ENCODE data around the gene AHDC1. TPM values are rescaled to one million over a fixed set of nuclear protein-coding genes. Genes with fewer than 3 reads are reported as not detected.

AHDC1 gene
- total and polyA plus RNA-seq, 9 of the 15 experiments (the other 6 are each of a cell fraction or from before 2014, with no cell fraction given), result 0.21 to 36.4 (median 4.7) TPM

DNA sequence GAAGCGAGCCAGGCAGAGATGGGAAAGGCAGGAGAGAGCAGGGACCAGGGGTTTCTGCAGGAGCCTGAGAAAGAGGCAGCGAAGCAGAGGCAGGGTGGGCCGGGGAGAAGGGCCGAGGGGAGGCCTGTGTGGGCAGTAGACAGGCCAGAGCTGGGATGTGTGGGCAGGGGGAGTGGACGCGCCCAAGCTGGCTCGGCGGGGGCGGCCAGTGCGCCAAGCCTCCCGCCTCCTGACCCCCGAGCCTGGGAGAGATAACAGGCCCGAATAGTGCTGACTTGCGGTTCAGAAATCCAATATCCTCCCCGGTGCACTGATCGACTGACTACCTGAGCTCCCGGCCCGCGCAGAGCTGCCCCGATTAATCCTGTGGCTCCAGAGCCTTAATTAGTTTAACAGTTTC lies 41.9 kb downstream of the AHDC1 start (continued):
- no peak for TF ChIP-seq ZNF512 (tag; IDR thresholded peaks at IDR 0.05)
- TF ChIP-seq MAFK (IDR thresholded peaks at IDR 0.05; ENCODE audit: low read length), result peak; percentile 64
- no peak for TF ChIP-seq NCOA1 (IDR thresholded peaks at IDR 0.05; ENCODE audit: low read depth)
- TF ChIP-seq GABPA (tag; conservative IDR thresholded peaks at IDR 0.05; ENCODE audit: low read depth), result no peak
- peak; percentile 97 for TF ChIP-seq ZNF316 (IDR thresholded peaks at IDR 0.05)
- peak; percentile 70 for TF ChIP-seq ATF7 (IDR thresholded peaks at IDR 0.05)
- no peak for TF ChIP-seq NFXL1 (CRISPR knock-in tag; IDR thresholded peaks at IDR 0.05)
- TF ChIP-seq, protein P1, sequence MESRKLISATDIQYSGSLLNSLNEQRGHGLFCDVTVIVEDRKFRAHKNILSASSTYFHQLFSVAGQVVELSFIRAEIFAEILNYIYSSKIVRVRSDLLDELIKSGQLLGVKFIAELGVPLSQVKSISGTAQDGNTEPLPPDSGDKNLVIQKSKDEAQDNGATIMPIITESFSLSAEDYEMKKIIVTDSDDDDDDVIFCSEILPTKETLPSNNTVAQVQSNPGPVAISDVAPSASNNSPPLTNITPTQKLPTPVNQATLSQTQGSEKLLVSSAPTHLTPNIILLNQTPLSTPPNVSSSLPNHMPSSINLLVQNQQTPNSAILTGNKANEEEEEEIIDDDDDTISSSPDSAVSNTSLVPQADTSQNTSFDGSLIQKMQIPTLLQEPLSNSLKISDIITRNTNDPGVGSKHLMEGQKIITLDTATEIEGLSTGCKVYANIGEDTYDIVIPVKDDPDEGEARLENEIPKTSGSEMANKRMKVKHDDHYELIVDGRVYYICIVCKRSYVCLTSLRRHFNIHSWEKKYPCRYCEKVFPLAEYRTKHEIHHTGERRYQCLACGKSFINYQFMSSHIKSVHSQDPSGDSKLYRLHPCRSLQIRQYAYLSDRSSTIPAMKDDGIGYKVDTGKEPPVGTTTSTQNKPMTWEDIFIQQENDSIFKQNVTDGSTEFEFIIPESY (CRISPR knock-in tag; IDR thresholded peaks at IDR 0.05), result no peak
- no peak for TF ChIP-seq XRCC5 (IDR thresholded peaks at IDR 0.05; ENCODE audit: low read depth, low read length)
- no peak for TF ChIP-seq ZKSCAN8 (CRISPR knock-in tag; IDR thresholded peaks at IDR 0.05)
- peak; percentile 50 to 64 for TF ChIP-seq NRF1 (conservative IDR thresholded peaks at IDR 0.05 in 1 of 2, IDR thresholded peaks at IDR 0.05 in 1 of 2)
- no peak for TF ChIP-seq BRD9 (IDR thresholded peaks at IDR 0.05; ENCODE audit: low read depth, partially characterized antibody)
- TF ChIP-seq HNRNPK (IDR thresholded peaks at IDR 0.05; ENCODE audit: low read depth, low read length, poor library complexity, severe bottlenecking), result no peak
- TF ChIP-seq ZNF778 (CRISPR knock-in tag; IDR thresholded peaks at IDR 0.05), result no peak
- TF ChIP-seq ZBTB7A (IDR thresholded peaks at IDR 0.05; ENCODE audit: borderline replicate concordance, control insufficient read depth, low read depth, low read length), result peak; percentile 84; the same call in 1 of the 2 replicates
- TF ChIP-seq TCF7L2 (IDR thresholded peaks at IDR 0.05; ENCODE audit: low read depth, low read length), result peak; percentile 76
- peak; percentile 50 for TF ChIP-seq CXXC5 (CRISPR knock-in tag; IDR thresholded peaks at IDR 0.05)
- no peak for TF ChIP-seq ZNF140 (CRISPR knock-in tag; IDR thresholded peaks at IDR 0.05)
- peak; percentile 33 for TF ChIP-seq MAFF (IDR thresholded peaks at IDR 0.05; ENCODE audit: low read length)
- TF ChIP-seq IRF9 (tag; IDR thresholded peaks at IDR 0.05), result no peak
- peak; percentile 68 for TF ChIP-seq CCNT2 (IDR thresholded peaks at IDR 0.05; ENCODE audit: borderline replicate concordance, extremely low read depth, insufficient read length, low read depth, low read length)
- TF ChIP-seq MTA3 (IDR thresholded peaks at IDR 0.05; ENCODE audit: borderline replicate concordance), result 0 out of 2 replicates have a peak, but pooled peaks have one; percentile 21

Data from K562 (cell line).